ENCODE results near the gene TRAF2.

Gene TRAF2

GRCh38 chr9:136854842-136855460 lies 31.4 kb upstream of the TRAF2 start:
- Histone ChIP-seq H3K9me3 (ENCODE audit: control insufficient read depth, low read length) (no peaks in the 10 kb centered on the region), H3K27me3 (ENCODE audit: control insufficient read depth, insufficient read depth, low read length) (no peaks in the 10 kb centered on the region), H3K4me3 (ENCODE audit: low read depth, low read length) (no peak overlapping the region), H3K36me3 (ENCODE audit: control insufficient read depth, insufficient read depth, low read length) (no peaks in the 10 kb centered on the region), H3K27ac (no peak overlapping the region), H3K9ac (no peak overlapping the region), H3K4me1 (peaks cover 3% of the 10 kb centered on the region), H3K79me2 (no peaks in the 10 kb centered on the region), H3K4me2 (ENCODE audit: low read length) (no peak overlapping the region), H2AFZ (no peak overlapping the region)
- no peak for TF ChIP-seq CTCF (IDR thresholded peaks at IDR 0.05)

- Histone ChIP-seq H3K9ac (no peak overlapping the region), H3K4me1 (no peaks in the 10 kb centered on the region)
Observed at GRCh38 chr9:136855461-136856078, 30.7 kb upstream of the TRAF2 start.

GRCh38 chr9:136856079-136856476 lies 30.2 kb upstream of the TRAF2 start:
- no peak overlapping the region for H3K9ac ChIP-seq
- H3K27me3 ChIP-seq (ENCODE audit: control insufficient read depth, insufficient read depth, low read length) = no peaks in the 10 kb centered on the region
- no peaks in the 10 kb centered on the region for H3K9me3 ChIP-seq (ENCODE audit: control insufficient read depth, low read length)
- no peaks in the 10 kb centered on the region for H3K4me1 ChIP-seq
- TF ChIP-seq CTCF (IDR thresholded peaks at IDR 0.05) = no peak
- H3K27ac ChIP-seq = no peak overlapping the region
- no peaks in the 10 kb centered on the region for H3K36me3 ChIP-seq (ENCODE audit: control insufficient read depth, insufficient read depth, low read length)
- H2AFZ ChIP-seq = no peak overlapping the region
- H3K4me3 ChIP-seq (ENCODE audit: low read depth, low read length) = no peak overlapping the region
- no peak overlapping the region for H3K4me2 ChIP-seq (ENCODE audit: low read length)
- no peaks in the 10 kb centered on the region for H3K79me2 ChIP-seq

More at GRCh38 chr9:136855461-136856078, 30.7 kb upstream of the TRAF2 start:
- Histone ChIP-seq H3K27me3 (ENCODE audit: control insufficient read depth, insufficient read depth, low read length) (no peaks in the 10 kb centered on the region), H3K4me3 (ENCODE audit: low read depth, low read length) (no peak overlapping the region), H3K79me2 (no peaks in the 10 kb centered on the region), H3K27ac (no peak overlapping the region), H3K4me2 (ENCODE audit: low read length) (no peak overlapping the region), H3K9me3 (ENCODE audit: control insufficient read depth, low read length) (no peaks in the 10 kb centered on the region), H3K36me3 (ENCODE audit: control insufficient read depth, insufficient read depth, low read length) (no peaks in the 10 kb centered on the region), H2AFZ (no peak overlapping the region)
- no peak for TF ChIP-seq CTCF (IDR thresholded peaks at IDR 0.05)

DNA sequence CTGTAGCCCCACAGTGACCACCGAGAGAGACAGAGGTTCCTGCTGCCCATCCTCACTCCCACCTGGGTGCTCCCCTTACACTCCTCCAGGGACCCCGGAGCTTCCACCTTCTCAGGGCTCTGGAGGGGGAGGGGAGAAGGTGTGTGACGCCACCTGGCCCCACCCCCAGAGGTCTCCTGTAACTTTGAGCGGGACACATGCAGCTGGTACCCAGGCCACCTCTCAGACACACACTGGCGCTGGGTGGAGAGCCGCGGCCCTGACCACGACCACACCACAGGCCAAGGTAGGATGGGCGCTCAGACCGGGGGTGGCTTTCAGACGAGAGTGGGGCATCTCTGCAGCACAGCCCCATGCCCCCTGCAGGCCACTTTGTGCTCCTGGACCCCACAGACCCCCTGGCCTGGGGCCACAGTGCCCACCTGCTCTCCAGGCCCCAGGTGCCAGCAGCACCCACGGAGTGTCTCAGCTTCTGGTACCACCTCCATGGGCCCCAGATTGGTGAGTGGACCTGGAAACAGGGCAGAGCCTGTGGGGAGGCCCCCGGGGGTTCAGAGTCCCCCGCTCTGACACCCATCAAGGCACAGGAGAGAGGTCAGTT lies 29.7 kb upstream of the TRAF2 start:
- Histone ChIP-seq H3K4me3 (ENCODE audit: low read depth, low read length) (no peak overlapping the region), H3K27me3 (ENCODE audit: control insufficient read depth, insufficient read depth, low read length) (no peaks in the 10 kb centered on the region), H3K9me3 (ENCODE audit: control insufficient read depth, low read length) (no peaks in the 10 kb centered on the region), H3K27ac (no peak overlapping the region), H3K9ac (no peak overlapping the region), H2AFZ (no peak overlapping the region), H3K79me2 (no peaks in the 10 kb centered on the region), H3K36me3 (ENCODE audit: control insufficient read depth, insufficient read depth, low read length) (no peaks in the 10 kb centered on the region), H3K4me1 (no peaks in the 10 kb centered on the region), H3K4me2 (ENCODE audit: low read length) (no peak overlapping the region)
- TF ChIP-seq CTCF (IDR thresholded peaks at IDR 0.05) = no peak

All from parathyroid adenoma (tissue), 2 donors.